HepG2 (cell line): ENCODE measurements around the gene POLR3GL. TPM values are rescaled to one million over a fixed set of nuclear protein-coding genes. Genes with fewer than 3 reads are reported as not detected.

Experiments
- CCDC6 ChIP-seq: sonication (generic); formaldehyde crosslinking; IDR thresholded peaks from 2 replicates; pipeline ENCODE4 v1.8.1; 2022; ENCODE audit warnings: mild to moderate bottlenecking, missing genetic modification reagents, moderate library complexity
- HNF4G ChIP-seq, 2 experiments: sonication (generic) in 1 of 2; formaldehyde crosslinking in 1 of 2; IDR thresholded peaks; 2 replicates each; pipeline versions ENCODE4 v1.4.0 to v1.6.1; 2011 to 2020; ENCODE audit warnings: borderline replicate concordance in 2 of 2, low read depth in 2 of 2, mild to moderate bottlenecking in 2 of 2, low read length in 1 of 2, missing genetic modification reagents in 1 of 2, moderate library complexity in 1 of 2
- HNRNPLL ChIP-seq: fragments of 200-400 bp; formaldehyde crosslinking; IDR thresholded peaks from 2 replicates; pipeline ENCODE4 v1.6.1; 2017; ENCODE audit warnings: mild to moderate bottlenecking, low read depth, low read length; ENCODE audit not compliant: poor library complexity, severe bottlenecking
- KAT2B ChIP-seq: fragments of 150-350 bp; IDR thresholded peaks from 2 replicates; pipeline ENCODE4 v1.6.1; 2014; ENCODE audit warnings: low read depth, low read length, borderline replicate concordance
- KDM2A ChIP-seq: sonication (generic); formaldehyde crosslinking; IDR thresholded peaks from 2 replicates; pipeline ENCODE4 v1.4.0; 2020; ENCODE audit warnings: low read depth, missing genetic modification reagents, borderline replicate concordance
- MTF2 ChIP-seq: sonication (generic); formaldehyde crosslinking; IDR thresholded peaks from 2 replicates; pipeline ENCODE4 v1.5.0; 2020; ENCODE audit warnings: missing genetic modification reagents, borderline replicate concordance
- POLR2A ChIP-seq, 2 experiments: IDR thresholded peaks; 2 replicates each; pipeline ENCODE4 v1.6.1; 2011; ENCODE audit warnings: low read depth in 2 of 2, low read length in 2 of 2, mild to moderate bottlenecking in 1 of 2, moderate library complexity in 1 of 2; ENCODE audit not compliant: insufficient read depth in 1 of 2
- POLR2AphosphoS5 ChIP-seq: IDR thresholded peaks from 2 replicates; pipeline ENCODE4 v1.6.1; 2012; ENCODE audit warnings: low read depth, low read length
- SAP130 ChIP-seq: IDR thresholded peaks from 2 replicates; pipeline ENCODE4 v1.6.1; 2016; ENCODE audit warnings: low read depth
- XBP1 ChIP-seq: sonication (generic); formaldehyde crosslinking; IDR thresholded peaks from 2 replicates; pipeline ENCODE4 v1.5.0; 2020; ENCODE audit warnings: missing genetic modification reagents
- ZFX ChIP-seq: sonication (generic); formaldehyde crosslinking; IDR thresholded peaks from 2 replicates; pipeline ENCODE4 v1.4.0; 2020; ENCODE audit warnings: mild to moderate bottlenecking, low read depth, missing genetic modification reagents, moderate library complexity
- ZNF430 ChIP-seq: sonication (generic); formaldehyde crosslinking; IDR thresholded peaks from 2 replicates; pipeline ENCODE4 v1.9.0; 2021; ENCODE audit warnings: mild to moderate bottlenecking, missing genetic modification reagents
- ZNF44 ChIP-seq: sonication (generic); formaldehyde crosslinking; IDR thresholded peaks from 2 replicates; pipeline ENCODE4 v1.5.1; 2020; ENCODE audit warnings: mild to moderate bottlenecking, missing genetic modification reagents
- ZNF460 ChIP-seq: sonication (generic); formaldehyde crosslinking; IDR thresholded peaks from 2 replicates; pipeline ENCODE4 v1.5.1; 2020; ENCODE audit warnings: missing genetic modification reagents, mild to moderate bottlenecking, borderline replicate concordance
- ZNF556 ChIP-seq: sonication (generic); formaldehyde crosslinking; IDR thresholded peaks from 2 replicates; pipeline ENCODE4 v1.4.0; 2020; ENCODE audit warnings: mild to moderate bottlenecking, missing genetic modification reagents, borderline replicate concordance
- ZNF704 ChIP-seq: sonication (generic); formaldehyde crosslinking; IDR thresholded peaks from 2 replicates; pipeline ENCODE4 v1.8.1; 2023; ENCODE audit warnings: mild to moderate bottlenecking, inconsistent platforms, moderate library complexity, missing genetic modification reagents, borderline replicate concordance
- ZNF737 ChIP-seq: sonication (generic); formaldehyde crosslinking; IDR thresholded peaks from 2 replicates; pipeline ENCODE4 v1.5.0; 2020; ENCODE audit warnings: missing genetic modification reagents, mild to moderate bottlenecking, borderline replicate concordance
- ZNF777 ChIP-seq: sonication (generic); formaldehyde crosslinking; IDR thresholded peaks from 2 replicates; pipeline ENCODE4 v1.4.0; 2020; ENCODE audit warnings: missing genetic modification reagents
- polyA plus RNA-seq, 8 experiments: library from polyadenylated mRNA; depleted of rRNA in 3 of 8; stranded (reverse) in 7 of 8; unstranded in 1 of 8; fragments of >200 nt; fragmentation: Illumina TruSeq in 4 of 8; extraction: Trizol in 4 of 8; gene quantifications; 2 replicates each; pipeline versions ENCODE4 v1.2.1 to v1.2.3, GENCODE V29; 2011 to 2016; ENCODE audit warnings: low read depth in 4 of 8, missing spikeins in 1 of 8, mixed read lengths in 1 of 8; ENCODE audit not compliant: insufficient read depth in 1 of 8
- total RNA-seq, 5 experiments: library from RNA; depleted of rRNA; stranded (reverse); fragments of >200 nt; fragmentation: Illumina TruSeq; extraction: Trizol; gene quantifications; 2 replicates each; pipeline ENCODE4 v1.2.3, GENCODE V29; 2016; ENCODE audit warnings: low read depth in 1 of 5
- TF ChIP-seq, protein P1 (sequence below): sonication (generic); formaldehyde crosslinking; IDR thresholded peaks from 2 replicates; pipeline ENCODE4 v1.4.0; 2020; ENCODE audit warnings: missing genetic modification reagents
- TF ChIP-seq, protein P2 (sequence below): sonication (generic); formaldehyde crosslinking; IDR thresholded peaks from 2 replicates; pipeline ENCODE4; 2020; ENCODE audit warnings: missing genetic modification reagents, mild to moderate bottlenecking, borderline replicate concordance
- TF ChIP-seq, protein P3 (sequence below), 2 experiments: fragments of 450-650 bp in 1 of 2; sonication (generic) in 1 of 2; formaldehyde crosslinking; IDR thresholded peaks; 2 replicates each; pipeline versions ENCODE4 v1.5.0 to v1.8.0; 2020 to 2022; ENCODE audit warnings: mild to moderate bottlenecking in 1 of 2, missing genetic modification reagents in 1 of 2
- TF ChIP-seq, protein P4 (sequence below): IDR thresholded peaks from 2 replicates; pipeline ENCODE4 v1.6.1; 2016; ENCODE audit warnings: mild to moderate bottlenecking, missing biosample characterization, missing genetic modification reagents

POLR3GL gene
- total and polyA plus RNA-seq, 2 of the 13 experiments (the other 11 are each of a cell fraction or from before 2014, with no cell fraction given) = 11.5 to 12.4 TPM

GRCh38 chr1:145961425-145962156, 2.9 kb upstream of the POLR3GL start (continued):
- TF ChIP-seq CCDC6 (no peak), ZNF556 (0 out of 2 replicates have a peak, but pooled peaks have one; percentile 31), ZNF44 (CRISPR knock-in tag) (no peak), XBP1 (CRISPR knock-in tag) (no peak), HNF4G (IDR thresholded peaks at IDR 0.05; ENCODE audit: borderline replicate concordance, low read depth, low read length) (no peak), HNF4G (CRISPR knock-in tag; IDR thresholded peaks at IDR 0.05; ENCODE audit: borderline replicate concordance, low read depth) (0 out of 2 replicates have a peak, but pooled peaks have one; percentile 25), ZFX (CRISPR knock-in tag) (peak; percentile 36; the same call in 1 of the 2 replicates), HNRNPLL (peak; percentile 92), ZNF704 (CRISPR knock-in tag) (0 out of 2 replicates have a peak, but pooled peaks have one; percentile 19), KAT2B (no peak), ZNF460 (no peak), POLR2AphosphoS5 (no peak), POLR2A (IDR thresholded peaks at IDR 0.05; ENCODE audit: insufficient read depth in 1 of 2, low read depth in 2 of 2, low read length in 2 of 2) (no peak), ZNF777 (CRISPR knock-in tag) (no peak), ZNF430 (0 out of 2 replicates have a peak, but pooled peaks have one; percentile 33), SAP130 (CRISPR knock-in tag) (no peak), MTF2 (CRISPR knock-in tag) (no peak), KDM2A (CRISPR knock-in tag) (peak; percentile 34; the same call in 1 of the 2 replicates), ZNF737 (CRISPR knock-in tag) (no peak)
- TF ChIP-seq, protein P1, sequence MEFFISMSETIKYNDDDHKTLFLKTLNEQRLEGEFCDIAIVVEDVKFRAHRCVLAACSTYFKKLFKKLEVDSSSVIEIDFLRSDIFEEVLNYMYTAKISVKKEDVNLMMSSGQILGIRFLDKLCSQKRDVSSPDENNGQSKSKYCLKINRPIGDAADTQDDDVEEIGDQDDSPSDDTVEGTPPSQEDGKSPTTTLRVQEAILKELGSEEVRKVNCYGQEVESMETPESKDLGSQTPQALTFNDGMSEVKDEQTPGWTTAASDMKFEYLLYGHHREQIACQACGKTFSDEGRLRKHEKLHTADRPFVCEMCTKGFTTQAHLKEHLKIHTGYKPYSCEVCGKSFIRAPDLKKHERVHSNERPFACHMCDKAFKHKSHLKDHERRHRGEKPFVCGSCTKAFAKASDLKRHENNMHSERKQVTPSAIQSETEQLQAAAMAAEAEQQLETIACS (CRISPR knock-in tag) = peak; percentile 80
- TF ChIP-seq, protein P2, sequence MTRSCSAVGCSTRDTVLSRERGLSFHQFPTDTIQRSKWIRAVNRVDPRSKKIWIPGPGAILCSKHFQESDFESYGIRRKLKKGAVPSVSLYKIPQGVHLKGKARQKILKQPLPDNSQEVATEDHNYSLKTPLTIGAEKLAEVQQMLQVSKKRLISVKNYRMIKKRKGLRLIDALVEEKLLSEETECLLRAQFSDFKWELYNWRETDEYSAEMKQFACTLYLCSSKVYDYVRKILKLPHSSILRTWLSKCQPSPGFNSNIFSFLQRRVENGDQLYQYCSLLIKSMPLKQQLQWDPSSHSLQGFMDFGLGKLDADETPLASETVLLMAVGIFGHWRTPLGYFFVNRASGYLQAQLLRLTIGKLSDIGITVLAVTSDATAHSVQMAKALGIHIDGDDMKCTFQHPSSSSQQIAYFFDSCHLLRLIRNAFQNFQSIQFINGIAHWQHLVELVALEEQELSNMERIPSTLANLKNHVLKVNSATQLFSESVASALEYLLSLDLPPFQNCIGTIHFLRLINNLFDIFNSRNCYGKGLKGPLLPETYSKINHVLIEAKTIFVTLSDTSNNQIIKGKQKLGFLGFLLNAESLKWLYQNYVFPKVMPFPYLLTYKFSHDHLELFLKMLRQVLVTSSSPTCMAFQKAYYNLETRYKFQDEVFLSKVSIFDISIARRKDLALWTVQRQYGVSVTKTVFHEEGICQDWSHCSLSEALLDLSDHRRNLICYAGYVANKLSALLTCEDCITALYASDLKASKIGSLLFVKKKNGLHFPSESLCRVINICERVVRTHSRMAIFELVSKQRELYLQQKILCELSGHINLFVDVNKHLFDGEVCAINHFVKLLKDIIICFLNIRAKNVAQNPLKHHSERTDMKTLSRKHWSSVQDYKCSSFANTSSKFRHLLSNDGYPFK (CRISPR knock-in tag) = peak; percentile 48; the same call in 1 of the 2 replicates
- TF ChIP-seq, protein P3, sequence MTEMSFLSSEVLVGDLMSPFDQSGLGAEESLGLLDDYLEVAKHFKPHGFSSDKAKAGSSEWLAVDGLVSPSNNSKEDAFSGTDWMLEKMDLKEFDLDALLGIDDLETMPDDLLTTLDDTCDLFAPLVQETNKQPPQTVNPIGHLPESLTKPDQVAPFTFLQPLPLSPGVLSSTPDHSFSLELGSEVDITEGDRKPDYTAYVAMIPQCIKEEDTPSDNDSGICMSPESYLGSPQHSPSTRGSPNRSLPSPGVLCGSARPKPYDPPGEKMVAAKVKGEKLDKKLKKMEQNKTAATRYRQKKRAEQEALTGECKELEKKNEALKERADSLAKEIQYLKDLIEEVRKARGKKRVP (CRISPR knock-in tag; IDR thresholded peaks at IDR 0.05) = no peak
- TF ChIP-seq, protein P4, sequence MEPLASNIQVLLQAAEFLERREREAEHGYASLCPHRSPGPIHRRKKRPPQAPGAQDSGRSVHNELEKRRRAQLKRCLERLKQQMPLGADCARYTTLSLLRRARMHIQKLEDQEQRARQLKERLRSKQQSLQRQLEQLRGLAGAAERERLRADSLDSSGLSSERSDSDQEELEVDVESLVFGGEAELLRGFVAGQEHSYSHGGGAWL (CRISPR knock-in tag) = no peak
